Hepatocyte (in vitro differentiated cells): ENCODE data around the gene GPR149.

Experiments used
- CTCF ChIP-seq: fragments of 200-600 bp; sonication (generic); IDR thresholded peaks from 2 replicates; pipeline ENCODE4 v1.5.1; 2016; ENCODE audit warnings: antibody characterized with exemption, mild to moderate bottlenecking; ENCODE audit not compliant: poor library complexity
- EZH2 ChIP-seq: fragments of 200-600 bp; sonication (generic); IDR thresholded peaks from 2 replicates; pipeline ENCODE4 v1.6.1; 2016; ENCODE audit warnings: antibody characterized with exemption, mild to moderate bottlenecking, borderline replicate concordance

- TF ChIP-seq CTCF (no peak), EZH2 (no peak)
Observed at GRCh38 chr3:154464440-154465190, 34.6 kb upstream of the GPR149 start.
